ENCODE data around the gene MRTFA.
"Not testable (repeated sequence)": the region's sequence is repeated elsewhere in the genome, so short reads cannot be mapped to it uniquely, and the experiment has no call there.

Gene MRTFA

GRCh38 chr22:40383905-40384304 is 252.6 kb downstream of the MRTFA start:
- Histone ChIP-seq H3K9me3 (no peaks in the 10 kb centered on the region), H3K27me3 (no peaks in the 10 kb centered on the region), H3K27ac (no peak overlapping the region), H3K4me3 (no peak overlapping the region), H3K4me1 (peaks cover 0 to 14% (median 0%) of the 10 kb centered on the region in 4 donors), H3K36me3 (peaks cover 0 to 5% (median 0%) of the 10 kb centered on the region in 3 donors)
- DNase-seq = no peak
- TF ChIP-seq CTCF (IDR thresholded peaks at IDR 0.05) = no peak
- intact Hi-C loops (cut with DNase I; ENCODE audit: low total_unique reads) = no loop called here

GRCh38 chr22:40381461-40381860 is 255.1 kb downstream of the MRTFA start:
- Histone ChIP-seq H3K27ac (no peak overlapping the region), H3K27me3 (no peaks in the 10 kb centered on the region), H3K9me3 (no peaks in the 10 kb centered on the region), H3K36me3 (no peaks in the 10 kb centered on the region), H3K4me1 (peaks cover 0 to 14% (median 0%) of the 10 kb centered on the region in 4 donors), H3K4me3 (no peak overlapping the region)
- intact Hi-C loops (cut with DNase I; ENCODE audit: low total_unique reads) = no loop called here
- DNase-seq = no peak
- no peak for TF ChIP-seq CTCF (IDR thresholded peaks at IDR 0.05)

- H3K27me3 ChIP-seq, H3K36me3 ChIP-seq, H3K27ac ChIP-seq, H3K9me3 ChIP-seq, H3K4me3 ChIP-seq, H3K4me1 ChIP-seq: not testable (repeated sequence)
- intact Hi-C loops (cut with DNase I; ENCODE audit: low total_unique reads) = loop anchor here (10.0 kb wide), 1 partner anchor 56 kb away; no protein-coding TSS in a partner anchor
- DNase-seq = peak in 1 of 2 donors; percentile 22
Observed at GRCh38 chr22:40378448-40378847, 258.1 kb downstream of the MRTFA start.

- Histone ChIP-seq H3K4me3 (no peak overlapping the region), H3K36me3 (no peaks in the 10 kb centered on the region), H3K27ac (no peak overlapping the region), H3K27me3 (no peaks in the 10 kb centered on the region), H3K4me1 (peaks cover 0 to 1% (median 0%) of the 10 kb centered on the region in 4 donors), H3K9me3 (no peaks in the 10 kb centered on the region)
- intact Hi-C loops (cut with DNase I; ENCODE audit: low total_unique reads) = loop anchor here (10.0 kb wide), 1 partner anchor 57 kb away; no protein-coding TSS in a partner anchor
- no peak for TF ChIP-seq CTCF (IDR thresholded peaks at IDR 0.05)
- no peak for DNase-seq
Observed at GRCh38 chr22:40377931-40378330, 258.6 kb downstream of the MRTFA start.

- no peak overlapping the region for H3K4me3 ChIP-seq
- DNase-seq = no peak
- H3K36me3 ChIP-seq = no peaks in the 10 kb centered on the region
- no peaks in the 10 kb centered on the region for H3K9me3 ChIP-seq
- intact Hi-C loops (cut with DNase I; ENCODE audit: low total_unique reads) = loop anchor here (10.0 kb wide), 1 partner anchor 59 kb away; no protein-coding TSS in a partner anchor
- peaks cover 0 to 4% (median 0%) of the 10 kb centered on the region in 4 donors for H3K4me1 ChIP-seq
- H3K27me3 ChIP-seq = no peaks in the 10 kb centered on the region
- TF ChIP-seq CTCF (IDR thresholded peaks at IDR 0.05) = no peak
- H3K27ac ChIP-seq = no peak overlapping the region
Observed at GRCh38 chr22:40376149-40376548, 260.4 kb downstream of the MRTFA start.

GRCh38 chr22:40374567-40374966 is 262.0 kb downstream of the MRTFA start:
- H3K9me3 ChIP-seq = no peaks in the 10 kb centered on the region
- DNase-seq = no peak
- H3K36me3 ChIP-seq = no peaks in the 10 kb centered on the region
- H3K4me1 ChIP-seq = peaks cover 0 to 7% (median 1%) of the 10 kb centered on the region in 4 donors
- no peak overlapping the region for H3K4me3 ChIP-seq
- H3K27me3 ChIP-seq = no peaks in the 10 kb centered on the region
- no peak overlapping the region for H3K27ac ChIP-seq
- TF ChIP-seq CTCF (IDR thresholded peaks at IDR 0.05) = no peak
- intact Hi-C loops (cut with DNase I; ENCODE audit: low total_unique reads) = loop anchor here (10.0 kb wide), 1 partner anchor 60 kb away; no protein-coding TSS in a partner anchor

Measured in tibial artery (tissue), 4 donors.